ENCODE measurements around the gene LATS1.
"Not testable (repeated sequence)": the region's sequence is repeated elsewhere in the genome, so short reads cannot be mapped to it uniquely, and the experiment has no call there.

The LATS1 gene

GRCh38 chr6:149749594-149750135, 31.8 kb upstream of the LATS1 start, which contains the start of gene PCMT1:
Gene PCMT1 (plus strand): TSS chr6:149749741. CDS start chr6:149749902, 161 bp downstream.
- H3K4me3 ChIP-seq (ENCODE audit: insufficient read depth in 1 of 2, low read depth in 1 of 2, low read length in 2 of 2): peak within 1 kb of the TSS; percentile 83 to 88
- peak within 1 kb of the TSS; percentile 71 for H3K27ac ChIP-seq (ENCODE audit: low read length, poor library complexity, severe bottlenecking)
- H2AFZ ChIP-seq (ENCODE audit: low read depth, low read length): peak within 1 kb of the TSS; percentile 90
- peak within 1 kb of the TSS; percentile 70 to 86 for H3K18ac ChIP-seq (ENCODE audit: low read depth in 1 of 2, low read length in 2 of 2)
- peak within 1 kb of the TSS in 1 of 2 experiments; percentile 83 for H3K14ac ChIP-seq (ENCODE audit: low read length in 2 of 2)
- peak within 1 kb of the TSS; percentile 70 for H3K4me2 ChIP-seq (ENCODE audit: low read length, poor library complexity, severe bottlenecking)
- under 1% methylated on average over 58 of the region's 60 CpGs for WGBS
- no peaks in the 10 kb centered on the region for H3K9me3 ChIP-seq (ENCODE audit: control insufficient read depth, low read length)
- H3K36me3 ChIP-seq (ENCODE audit: control insufficient read depth in 1 of 2, insufficient read depth in 2 of 2, low read depth in 1 of 2, low read length in 2 of 2): no peaks in the 10 kb centered on the region
- peak; percentile 90 for DNase-seq
- peak within 1 kb of the TSS; percentile 92 for H3K9ac ChIP-seq (ENCODE audit: low read length)
- H3K27me3 ChIP-seq (ENCODE audit: control insufficient read depth in 1 of 2, insufficient read depth in 1 of 2, low read length in 2 of 2): no peaks in the 10 kb centered on the region
- H3K79me1 ChIP-seq (replicated peaks; ENCODE audit: low read length, poor library complexity, severe bottlenecking): peaks cover 1% of the 10 kb centered on the region
- H4K8ac ChIP-seq (ENCODE audit: low read length): peak within 1 kb of the TSS; percentile 89
- H2BK15ac ChIP-seq (ENCODE audit: low read depth, poor library complexity, severe bottlenecking): no peak within 1 kb of the TSS
- peak within 1 kb of the TSS; percentile 49 for H2BK120ac ChIP-seq (ENCODE audit: low read depth, low read length)
- peak within 1 kb of the TSS; percentile 57 for H4K91ac ChIP-seq (ENCODE audit: low read length)
- H3K4me1 ChIP-seq (ENCODE audit: control insufficient read depth, insufficient read depth, low read depth, low read length): peaks cover 8% of the 10 kb centered on the region
- H2BK12ac ChIP-seq (ENCODE audit: low read length in 2 of 2): peak within 1 kb of the TSS in 1 of 2 experiments; percentile 39
- H3K4ac ChIP-seq (ENCODE audit: low read depth in 1 of 2, low read length in 2 of 2): peak within 1 kb of the TSS; percentile 85 to 93
- no peak within 1 kb of the TSS for H2AK5ac ChIP-seq (ENCODE audit: low read length, severe bottlenecking)
- no peak within 1 kb of the TSS for H2BK5ac ChIP-seq (ENCODE audit: low read depth, low read length, poor library complexity, severe bottlenecking)
- H3K23ac ChIP-seq (ENCODE audit: low read length in 2 of 2): peak within 1 kb of the TSS in 1 of 2 experiments; percentile 2

- whole genome bisulfite sequencing: 0% methylated on average over 18 of the region's 38 CpGs
- H2BK120ac ChIP-seq (ENCODE audit: low read depth, low read length): peak overlapping the region; percentile 27
Observed at GRCh38 chr6:149749082-149749593, 31.2 kb upstream of the LATS1 start.

GRCh38 chr6:149746147-149746946, 28.4 kb upstream of the LATS1 start, which contains the start of gene NUP43:
Gene NUP43 (minus strand): TSS chr6:149746529. CDS start chr6:149746495, 34 bp downstream.
- Histone ChIP-seq H4K8ac (ENCODE audit: low read length) (peak within 1 kb of the TSS; percentile 99), H2BK120ac (ENCODE audit: low read depth, low read length) (no peak within 1 kb of the TSS), H2BK12ac (ENCODE audit: low read length in 2 of 2) (no peak within 1 kb of the TSS), H3K4ac (ENCODE audit: low read depth in 1 of 2, low read length in 2 of 2) (peak within 1 kb of the TSS; percentile 46 to 51), H2BK15ac (ENCODE audit: low read depth, poor library complexity, severe bottlenecking) (no peak within 1 kb of the TSS), H3K9ac (ENCODE audit: low read length) (peak within 1 kb of the TSS; percentile 94), H2BK5ac (ENCODE audit: low read depth, low read length, poor library complexity, severe bottlenecking) (no peak within 1 kb of the TSS), H3K23ac (ENCODE audit: low read length in 2 of 2) (no peak within 1 kb of the TSS), H3K79me1 (replicated peaks; ENCODE audit: low read length, poor library complexity, severe bottlenecking) (peaks cover 12% of the 10 kb centered on the region), H2AK5ac (ENCODE audit: low read length, severe bottlenecking) (no peak within 1 kb of the TSS), H3K36me3 (ENCODE audit: control insufficient read depth in 1 of 2, insufficient read depth in 2 of 2, low read depth in 1 of 2, low read length in 2 of 2) (peaks cover 14 to 18% of the 10 kb centered on the region in 2 experiments), H3K14ac (ENCODE audit: low read length in 2 of 2) (no peak within 1 kb of the TSS), H3K4me1 (ENCODE audit: control insufficient read depth, insufficient read depth, low read depth, low read length) (peaks cover 5% of the 10 kb centered on the region), H3K18ac (ENCODE audit: low read depth in 1 of 2, low read length in 2 of 2) (peak within 1 kb of the TSS; percentile 67 to 71), H2AFZ (ENCODE audit: low read depth, low read length) (peak within 1 kb of the TSS; percentile 48), H3K27me3 (ENCODE audit: control insufficient read depth in 1 of 2, insufficient read depth in 1 of 2, low read length in 2 of 2) (no peaks in the 10 kb centered on the region), H3K9me3 (ENCODE audit: control insufficient read depth, low read length) (no peaks in the 10 kb centered on the region), H3K4me3 (ENCODE audit: insufficient read depth in 1 of 2, low read depth in 1 of 2, low read length in 2 of 2) (peak within 1 kb of the TSS; percentile 85 to 92), H3K4me2 (ENCODE audit: low read length, poor library complexity, severe bottlenecking) (peak within 1 kb of the TSS; percentile 46), H3K27ac (ENCODE audit: low read length, poor library complexity, severe bottlenecking) (peak within 1 kb of the TSS; percentile 44), H4K91ac (ENCODE audit: low read length) (peak within 1 kb of the TSS; percentile 21)
- peak; percentile 95 for DNase-seq
- 6% methylated on average over 41 of the region's 41 CpGs for WGBS

More at GRCh38 chr6:149749082-149749593, 31.2 kb upstream of the LATS1 start:
- Histone ChIP-seq H3K9ac (ENCODE audit: low read length) (peak overlapping the region; percentile 92), H3K4me3 (ENCODE audit: insufficient read depth in 1 of 2, low read depth in 1 of 2, low read length in 2 of 2) (peak overlapping the region; percentile 83 to 88), H4K8ac (ENCODE audit: low read length) (peak overlapping the region; percentile 89), H4K91ac (ENCODE audit: low read length) (peak overlapping the region; percentile 18), H3K4me2 (ENCODE audit: low read length, poor library complexity, severe bottlenecking) (peak overlapping the region; percentile 70), H3K27ac (ENCODE audit: low read length, poor library complexity, severe bottlenecking) (peak overlapping the region; percentile 62), H3K18ac (ENCODE audit: low read depth in 1 of 2, low read length in 2 of 2) (peak overlapping the region; percentile 70 to 86), H3K14ac (ENCODE audit: low read length in 2 of 2) (peak overlapping the region in 1 of 2 experiments; percentile 83)
- H3K23ac ChIP-seq (ENCODE audit: low read length in 2 of 2); H3K9me3 ChIP-seq (ENCODE audit: control insufficient read depth, low read length); H2AFZ ChIP-seq (ENCODE audit: low read depth, low read length); H2AK5ac ChIP-seq (ENCODE audit: low read length, severe bottlenecking); H3K4me1 ChIP-seq (ENCODE audit: control insufficient read depth, insufficient read depth, low read depth, low read length); H2BK15ac ChIP-seq (ENCODE audit: low read depth, poor library complexity, severe bottlenecking); H3K27me3 ChIP-seq (ENCODE audit: control insufficient read depth in 1 of 2, insufficient read depth in 1 of 2, low read length in 2 of 2); H3K4ac ChIP-seq (ENCODE audit: low read depth in 1 of 2, low read length in 2 of 2); H3K36me3 ChIP-seq (ENCODE audit: control insufficient read depth in 1 of 2, insufficient read depth in 2 of 2, low read depth in 1 of 2, low read length in 2 of 2); H3K79me1 ChIP-seq (replicated peaks; ENCODE audit: low read length, poor library complexity, severe bottlenecking); H2BK12ac ChIP-seq (ENCODE audit: low read length in 2 of 2); DNase-seq; H2BK5ac ChIP-seq (ENCODE audit: low read depth, low read length, poor library complexity, severe bottlenecking): not testable (repeated sequence)

DNA sequence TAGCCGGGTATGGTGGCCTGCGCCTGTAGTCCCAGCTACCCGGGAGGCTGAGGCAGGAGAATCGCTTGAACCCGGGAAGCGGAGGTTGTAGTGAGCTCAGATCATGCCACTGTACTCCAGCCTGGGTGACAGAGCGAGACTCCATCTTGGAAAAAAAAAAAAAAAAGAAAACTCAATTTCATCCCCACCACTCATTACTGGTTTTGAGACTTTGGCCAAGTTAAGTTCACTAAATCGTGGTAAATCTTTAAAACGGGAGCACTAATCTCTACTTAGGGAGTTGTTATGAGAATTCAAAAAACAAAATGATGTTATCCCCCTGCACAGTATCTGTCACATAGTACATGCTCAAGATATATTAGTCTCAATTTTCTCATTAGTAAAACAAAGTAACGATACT, 27.4 kb upstream of the LATS1 start:
- not testable (repeated sequence) for H2BK15ac ChIP-seq (ENCODE audit: low read depth, poor library complexity, severe bottlenecking); DNase-seq; H2BK5ac ChIP-seq (ENCODE audit: low read depth, low read length, poor library complexity, severe bottlenecking); H3K4me1 ChIP-seq (ENCODE audit: control insufficient read depth, insufficient read depth, low read depth, low read length); H3K4me2 ChIP-seq (ENCODE audit: low read length, poor library complexity, severe bottlenecking); H3K9me3 ChIP-seq (ENCODE audit: control insufficient read depth, low read length); H2AK5ac ChIP-seq (ENCODE audit: low read length, severe bottlenecking); H3K4ac ChIP-seq (ENCODE audit: low read depth in 1 of 2, low read length in 2 of 2); H3K27me3 ChIP-seq (ENCODE audit: control insufficient read depth in 1 of 2, insufficient read depth in 1 of 2, low read length in 2 of 2); H2BK12ac ChIP-seq (ENCODE audit: low read length in 2 of 2); H2BK120ac ChIP-seq (ENCODE audit: low read depth, low read length); H3K27ac ChIP-seq (ENCODE audit: low read length, poor library complexity, severe bottlenecking); H4K91ac ChIP-seq (ENCODE audit: low read length); H4K8ac ChIP-seq (ENCODE audit: low read length); H3K23ac ChIP-seq (ENCODE audit: low read length in 2 of 2); H2AFZ ChIP-seq (ENCODE audit: low read depth, low read length); H3K18ac ChIP-seq (ENCODE audit: low read depth in 1 of 2, low read length in 2 of 2); H3K14ac ChIP-seq (ENCODE audit: low read length in 2 of 2)
- peak overlapping the region; percentile 94 for H3K9ac ChIP-seq (ENCODE audit: low read length)
- peak overlapping the region in 1 of 2 experiments; percentile 92 for H3K4me3 ChIP-seq (ENCODE audit: insufficient read depth in 1 of 2, low read depth in 1 of 2, low read length in 2 of 2)
- H3K79me1 ChIP-seq (replicated peaks; ENCODE audit: low read length, poor library complexity, severe bottlenecking): peaks cover 12% of the 10 kb centered on the region
- WGBS: 86% methylated on average over 9 of the region's 10 CpGs
- H3K36me3 ChIP-seq (ENCODE audit: control insufficient read depth in 1 of 2, insufficient read depth in 2 of 2, low read depth in 1 of 2, low read length in 2 of 2): peaks cover 21 to 25% of the 10 kb centered on the region in 2 experiments
